ENCODE data around the gene LAIR2.

The LAIR2 gene

DNA sequence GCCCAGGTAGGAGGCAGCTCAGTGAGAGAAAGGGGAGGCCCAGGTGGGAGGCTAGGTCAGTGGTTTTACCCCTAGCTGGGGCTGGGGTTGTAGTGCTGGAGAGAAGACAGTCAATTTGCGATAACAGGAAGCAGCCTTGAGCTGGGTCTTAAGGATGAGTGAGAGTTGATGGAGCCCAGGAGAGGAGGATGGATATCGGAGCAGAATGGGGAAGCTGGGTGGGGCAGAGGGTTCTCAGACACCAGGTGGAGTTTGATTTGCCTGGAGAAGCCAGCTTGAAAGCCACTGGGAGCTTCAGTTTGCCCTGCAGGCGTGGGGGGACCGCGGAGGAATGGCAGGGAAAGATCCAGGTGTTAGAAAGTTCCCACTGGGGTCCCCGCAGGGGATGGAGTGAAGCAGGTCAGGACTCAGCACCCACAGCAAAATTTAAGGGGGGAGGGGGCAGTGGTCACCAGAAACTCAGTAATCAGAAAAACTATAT, 28.7 kb upstream of the LAIR2 start:
- Histone ChIP-seq H3K4me2 (ENCODE audit: low read depth, low read length, poor library complexity, severe bottlenecking) (no peak overlapping the region), H2AFZ (ENCODE audit: low read depth, low read length, severe bottlenecking) (no peak overlapping the region), H3K79me2 (ENCODE audit: insufficient read depth, low read length) (no peaks in the 10 kb centered on the region), H3K36me3 (ENCODE audit: low read length) (no peaks in the 10 kb centered on the region), H3K9me3 (ENCODE audit: insufficient read depth, low read length) (no peaks in the 10 kb centered on the region), H3K9ac (ENCODE audit: low read length) (no peak overlapping the region), H3F3A (ENCODE audit: insufficient read depth) (no peaks in the 10 kb centered on the region), H4K20me1 (ENCODE audit: low read depth, low read length) (no peaks in the 10 kb centered on the region), H3K9me2 (replicated peaks; ENCODE audit: insufficient read depth, low read length) (no peaks in the 10 kb centered on the region), H3K4me3 (ENCODE audit: insufficient read depth, low read length, poor library complexity, severe bottlenecking) (no peak overlapping the region), H3K27me3 (ENCODE audit: low read length) (no peaks in the 10 kb centered on the region), H3K27ac (ENCODE audit: low read depth, low read length) (no peak overlapping the region)
- no peak for TF ChIP-seq EZH2phosphoT487 (conservative IDR thresholded peaks at IDR 0.05; ENCODE audit: low read length)
- TF ChIP-seq, protein P1, sequence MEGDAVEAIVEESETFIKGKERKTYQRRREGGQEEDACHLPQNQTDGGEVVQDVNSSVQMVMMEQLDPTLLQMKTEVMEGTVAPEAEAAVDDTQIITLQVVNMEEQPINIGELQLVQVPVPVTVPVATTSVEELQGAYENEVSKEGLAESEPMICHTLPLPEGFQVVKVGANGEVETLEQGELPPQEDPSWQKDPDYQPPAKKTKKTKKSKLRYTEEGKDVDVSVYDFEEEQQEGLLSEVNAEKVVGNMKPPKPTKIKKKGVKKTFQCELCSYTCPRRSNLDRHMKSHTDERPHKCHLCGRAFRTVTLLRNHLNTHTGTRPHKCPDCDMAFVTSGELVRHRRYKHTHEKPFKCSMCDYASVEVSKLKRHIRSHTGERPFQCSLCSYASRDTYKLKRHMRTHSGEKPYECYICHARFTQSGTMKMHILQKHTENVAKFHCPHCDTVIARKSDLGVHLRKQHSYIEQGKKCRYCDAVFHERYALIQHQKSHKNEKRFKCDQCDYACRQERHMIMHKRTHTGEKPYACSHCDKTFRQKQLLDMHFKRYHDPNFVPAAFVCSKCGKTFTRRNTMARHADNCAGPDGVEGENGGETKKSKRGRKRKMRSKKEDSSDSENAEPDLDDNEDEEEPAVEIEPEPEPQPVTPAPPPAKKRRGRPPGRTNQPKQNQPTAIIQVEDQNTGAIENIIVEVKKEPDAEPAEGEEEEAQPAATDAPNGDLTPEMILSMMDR (IDR thresholded peaks at IDR 0.05; ENCODE audit: insufficient read depth, low read length, poor library complexity, severe bottlenecking), result no peak

DNA sequence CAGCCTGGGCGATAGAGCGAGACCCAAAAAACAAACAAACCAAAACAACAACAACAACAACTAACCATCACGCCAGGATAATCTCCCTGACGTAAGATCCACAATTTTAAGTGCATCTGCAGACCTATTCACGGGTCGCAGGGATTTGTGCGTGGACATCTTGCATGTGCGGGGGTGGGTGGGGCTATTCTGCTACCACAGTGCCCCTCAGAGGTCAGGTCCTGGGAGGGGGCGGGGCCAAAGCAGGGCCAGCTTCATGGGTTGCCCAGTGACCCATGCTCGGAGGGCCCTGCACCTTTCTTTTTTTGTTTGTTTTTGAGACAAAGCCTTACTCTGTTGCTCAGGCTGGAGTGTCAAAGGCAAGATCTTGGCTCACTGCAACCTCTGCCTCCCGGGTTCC, 26.9 kb upstream of the LAIR2 start:
- no peak overlapping the region for H3K27ac ChIP-seq (ENCODE audit: low read depth, low read length)
- no peak overlapping the region for H3K4me3 ChIP-seq (ENCODE audit: insufficient read depth, low read length, poor library complexity, severe bottlenecking)
- H3F3A ChIP-seq (ENCODE audit: insufficient read depth), result no peaks in the 10 kb centered on the region
- no peak overlapping the region for H3K4me2 ChIP-seq (ENCODE audit: low read depth, low read length, poor library complexity, severe bottlenecking)
- TF ChIP-seq, protein P1 (IDR thresholded peaks at IDR 0.05; ENCODE audit: insufficient read depth, low read length, poor library complexity, severe bottlenecking), result no peak
- TF ChIP-seq EZH2phosphoT487 (conservative IDR thresholded peaks at IDR 0.05; ENCODE audit: low read length), result no peak
- H3K79me2 ChIP-seq (ENCODE audit: insufficient read depth, low read length), result no peaks in the 10 kb centered on the region
- H3K9me3 ChIP-seq (ENCODE audit: insufficient read depth, low read length), result no peaks in the 10 kb centered on the region
- no peaks in the 10 kb centered on the region for H4K20me1 ChIP-seq (ENCODE audit: low read depth, low read length)
- no peak overlapping the region for H2AFZ ChIP-seq (ENCODE audit: low read depth, low read length, severe bottlenecking)
- H3K27me3 ChIP-seq (ENCODE audit: low read length), result no peaks in the 10 kb centered on the region
- no peak overlapping the region for H3K9ac ChIP-seq (ENCODE audit: low read length)
- no peaks in the 10 kb centered on the region for H3K9me2 ChIP-seq (replicated peaks; ENCODE audit: insufficient read depth, low read length)
- H3K36me3 ChIP-seq (ENCODE audit: low read length), result no peaks in the 10 kb centered on the region

DNA sequence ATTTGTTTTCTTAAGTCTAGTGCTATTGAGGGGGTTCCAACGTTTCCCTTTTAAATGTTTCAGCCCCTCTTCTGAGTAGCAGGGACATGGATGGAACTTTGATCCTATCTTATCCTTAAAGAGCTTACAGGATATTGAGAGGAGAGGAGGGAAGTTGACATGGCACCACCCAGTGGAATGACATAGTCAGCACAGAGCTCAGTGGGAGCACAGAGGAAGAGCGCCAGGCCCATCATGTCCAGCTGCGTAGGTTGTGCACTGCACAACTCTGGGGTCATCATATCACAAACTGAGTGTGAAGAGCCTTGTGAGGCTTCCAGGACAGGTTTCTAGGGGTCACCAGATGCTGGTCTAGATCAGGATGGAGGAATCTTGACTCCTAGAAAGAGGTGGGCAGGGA, 25.0 kb upstream of the LAIR2 start:
- H3K4me3 ChIP-seq (ENCODE audit: insufficient read depth, low read length, poor library complexity, severe bottlenecking), result no peak overlapping the region
- TF ChIP-seq EZH2phosphoT487 (conservative IDR thresholded peaks at IDR 0.05; ENCODE audit: low read length), result no peak
- TF ChIP-seq, protein P1 (IDR thresholded peaks at IDR 0.05; ENCODE audit: insufficient read depth, low read length, poor library complexity, severe bottlenecking), result no peak
- H3K9ac ChIP-seq (ENCODE audit: low read length), result no peak overlapping the region
- no peak overlapping the region for H3K4me2 ChIP-seq (ENCODE audit: low read depth, low read length, poor library complexity, severe bottlenecking)
- H4K20me1 ChIP-seq (ENCODE audit: low read depth, low read length), result no peaks in the 10 kb centered on the region
- H3K79me2 ChIP-seq (ENCODE audit: insufficient read depth, low read length), result no peaks in the 10 kb centered on the region
- H3K27ac ChIP-seq (ENCODE audit: low read depth, low read length), result no peak overlapping the region
- H3K9me2 ChIP-seq (replicated peaks; ENCODE audit: insufficient read depth, low read length), result no peaks in the 10 kb centered on the region
- no peaks in the 10 kb centered on the region for H3K27me3 ChIP-seq (ENCODE audit: low read length)
- H2AFZ ChIP-seq (ENCODE audit: low read depth, low read length, severe bottlenecking), result no peak overlapping the region
- H3K36me3 ChIP-seq (ENCODE audit: low read length), result no peaks in the 10 kb centered on the region
- H3K9me3 ChIP-seq (ENCODE audit: insufficient read depth, low read length), result no peaks in the 10 kb centered on the region
- H3F3A ChIP-seq (ENCODE audit: insufficient read depth), result no peaks in the 10 kb centered on the region
